HG02973 (cell line): ENCODE measurements around the gene MAG.
"Not testable (repeated sequence)": the region's sequence is repeated elsewhere in the genome, so short reads cannot be mapped to it uniquely, and the experiment has no call there.

Source experiments
- ATAC-seq: cut with Tn5 transposase; IDR thresholded peaks from one replicate; pipeline ENCODE4 v1.9.1; 2021; ENCODE audit warnings: moderate library complexity; ENCODE audit not compliant: unreplicated experiment

The MAG gene

DNA sequence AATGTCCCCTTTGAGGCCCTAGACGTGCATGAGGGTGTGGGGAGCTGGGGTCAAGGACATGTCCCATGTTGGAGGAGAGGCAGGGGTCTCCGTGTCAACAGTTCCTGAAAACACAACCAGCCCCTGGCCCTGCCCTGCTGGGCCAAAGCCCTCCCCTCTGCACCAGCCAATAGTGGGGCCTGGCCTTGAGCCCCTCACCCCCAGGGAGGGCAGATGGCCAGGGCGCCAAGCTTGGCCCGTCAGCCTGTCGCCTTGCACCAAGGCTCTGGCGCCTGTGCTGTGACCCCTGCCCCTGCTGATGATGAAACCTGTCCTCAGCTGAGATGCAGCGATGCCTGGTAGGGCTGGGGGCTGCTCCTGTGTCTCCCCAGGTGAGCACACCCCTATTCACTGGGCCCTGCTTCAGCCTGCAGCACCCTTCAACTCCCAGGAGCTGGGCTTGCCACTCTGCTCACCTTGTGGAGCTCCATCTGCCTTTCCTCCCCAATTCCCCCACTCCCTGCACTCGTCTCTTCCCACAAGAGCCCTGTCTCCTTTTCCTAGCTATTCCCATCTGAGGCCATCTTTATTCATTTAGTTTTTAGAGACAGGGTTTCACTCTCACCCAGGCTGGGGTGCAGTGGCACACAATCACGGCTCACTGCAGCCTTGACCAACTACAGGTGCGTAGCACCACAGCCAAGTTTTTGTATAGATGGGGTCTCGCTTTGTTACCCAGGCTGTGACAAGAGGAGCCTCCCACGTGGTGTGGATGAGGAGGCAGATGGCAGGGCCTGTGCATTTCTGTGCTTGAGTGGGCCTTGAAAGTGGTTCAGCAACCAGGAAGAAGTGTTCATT is 11.8 kb upstream of the MAG start:
- ATAC-seq, result no peak

DNA sequence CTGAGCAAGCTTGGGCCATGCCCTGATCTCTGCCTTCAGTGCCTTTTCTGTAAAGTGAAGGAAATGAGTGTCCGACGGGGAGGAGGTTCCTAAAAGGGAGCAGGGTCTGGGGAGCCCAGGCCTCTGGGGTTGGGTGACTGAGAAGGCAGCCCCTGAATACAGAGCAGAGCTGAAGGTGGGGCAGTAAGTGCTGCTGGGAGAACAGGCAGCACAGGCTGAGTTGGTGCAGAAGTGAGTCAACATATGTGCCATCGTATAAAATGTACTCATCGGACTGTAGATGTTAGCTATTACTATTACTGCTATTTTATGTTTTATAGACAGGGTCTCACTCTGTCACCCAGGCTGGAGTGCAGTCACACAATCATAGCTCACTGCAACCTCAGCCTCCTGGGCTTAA is 10.7 kb upstream of the MAG start:
- no peak for ATAC-seq

DNA sequence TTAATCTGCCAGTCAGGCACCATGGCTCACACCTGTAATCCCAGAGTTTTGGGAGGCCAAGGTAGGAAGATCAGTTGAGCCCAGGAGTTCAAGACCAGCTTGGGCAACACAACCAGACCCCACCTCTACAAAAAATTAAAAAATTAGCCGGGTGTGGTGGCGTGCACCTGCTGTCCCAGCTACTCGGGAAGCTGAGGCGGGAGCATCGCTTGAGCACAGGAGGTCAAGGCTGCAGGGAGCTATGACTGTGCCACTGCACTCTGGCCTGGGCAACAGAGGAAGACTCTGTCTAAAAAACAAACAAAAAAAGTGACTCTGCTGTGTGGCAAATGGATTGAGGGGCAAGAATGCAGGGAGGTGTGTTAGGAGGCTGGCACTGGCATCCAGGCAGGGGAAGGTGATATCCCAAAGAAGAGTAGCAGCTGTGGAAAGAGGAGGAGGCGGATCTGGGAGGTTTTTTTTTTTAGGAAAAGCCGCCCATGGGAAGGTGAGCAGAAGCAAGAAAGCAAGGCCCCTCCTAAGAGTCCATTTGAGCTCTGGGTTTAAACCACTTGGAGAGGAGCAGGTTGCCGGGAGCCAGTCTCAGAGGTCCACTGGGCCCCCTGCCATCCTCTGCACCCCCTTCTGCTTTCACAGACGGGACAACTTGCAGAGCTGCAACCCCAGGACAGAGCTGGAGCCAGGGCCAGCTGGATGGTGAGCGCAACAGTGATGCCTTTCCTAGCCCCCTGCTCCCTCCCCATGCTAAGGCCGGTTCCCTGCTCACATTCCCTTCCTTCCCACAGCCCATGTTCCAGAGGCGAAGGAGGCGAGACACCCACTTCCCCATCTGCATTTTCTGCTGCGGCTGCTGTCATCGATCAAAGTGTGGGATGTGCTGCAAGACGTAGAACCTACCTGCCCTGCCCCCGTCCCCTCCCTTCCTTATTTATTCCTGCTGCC is 7.5 kb upstream of the MAG start:
- ATAC-seq, result no peak

DNA sequence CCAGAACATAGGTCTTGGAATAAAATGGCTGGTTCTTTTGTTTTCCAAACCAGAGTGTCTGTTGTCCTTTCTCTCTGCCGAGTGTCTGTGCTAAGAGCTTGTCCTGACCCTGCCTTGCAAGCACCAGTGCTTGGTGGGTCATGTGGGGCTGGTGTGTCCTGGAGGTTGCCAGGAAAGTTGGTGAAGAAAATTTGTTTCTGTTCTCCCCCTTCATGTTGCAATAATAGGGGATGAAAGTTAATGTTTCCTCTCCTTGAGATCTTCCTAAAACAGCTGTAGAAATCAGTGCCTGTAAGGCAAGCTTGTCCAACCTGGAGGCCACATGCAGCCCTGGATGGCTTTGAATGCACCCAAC is 6.9 kb upstream of the MAG start:
- ATAC-seq, result no peak

DNA sequence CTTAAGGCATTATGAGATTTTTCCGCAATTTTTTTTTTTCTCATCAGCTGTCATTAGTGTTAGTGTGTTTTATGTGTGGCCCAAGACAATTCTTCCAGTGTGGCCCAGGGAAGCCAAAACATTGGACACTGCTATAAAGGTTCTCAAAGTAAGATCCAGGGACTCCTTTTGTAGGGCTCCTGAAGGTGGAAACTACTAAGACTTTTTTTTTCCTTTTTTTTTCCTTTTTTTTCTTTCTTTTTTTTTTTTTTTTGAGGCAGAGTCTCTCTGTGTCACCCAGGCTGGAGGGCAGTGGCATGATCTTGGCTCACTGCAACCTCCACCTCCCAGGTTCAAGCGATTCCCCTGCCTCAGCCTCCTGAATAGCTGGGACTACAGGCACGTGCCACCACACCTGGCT is 6.5 kb upstream of the MAG start:
- not testable (repeated sequence) for ATAC-seq

DNA sequence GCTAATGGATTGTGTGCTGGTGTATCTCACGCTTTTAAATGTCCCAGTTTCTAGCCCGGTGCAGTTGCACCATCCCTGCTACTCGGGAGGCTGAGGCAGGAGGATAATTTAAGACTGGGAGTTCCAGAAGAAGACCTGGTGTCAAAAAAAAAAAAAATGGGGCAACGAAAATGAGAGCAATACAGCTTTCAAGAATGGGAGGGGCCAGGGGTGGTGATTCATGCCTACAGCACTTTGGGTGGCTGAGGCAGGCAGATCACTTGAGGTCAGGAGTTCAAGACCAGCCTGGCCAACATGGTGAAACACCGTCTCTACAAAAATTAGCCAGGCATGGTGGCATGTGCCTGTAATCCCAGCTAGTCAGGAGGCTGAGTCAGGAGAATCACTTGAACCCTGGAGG is 5.9 kb upstream of the MAG start:
- not testable (repeated sequence) for ATAC-seq

DNA sequence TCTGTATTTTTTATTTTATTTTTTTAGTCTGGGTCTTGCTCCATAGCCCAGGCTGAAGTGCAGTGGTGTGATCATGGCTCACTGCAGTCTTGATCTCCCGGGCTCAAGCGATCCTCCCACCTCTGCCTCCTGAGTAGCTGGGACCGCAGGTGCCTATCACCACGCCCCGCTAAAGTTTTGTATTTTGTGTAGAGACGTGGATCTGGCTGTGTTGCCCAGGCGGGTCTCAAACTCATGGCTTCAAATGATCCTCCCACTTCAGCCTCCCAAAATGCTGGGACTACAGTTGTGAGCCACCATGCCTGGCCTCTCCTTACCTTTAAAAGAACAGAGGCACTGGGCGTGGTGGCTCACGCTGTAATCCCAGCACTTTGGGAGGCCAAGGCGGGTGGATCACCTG is 4.2 kb upstream of the MAG start:
- ATAC-seq, result no peak

DNA sequence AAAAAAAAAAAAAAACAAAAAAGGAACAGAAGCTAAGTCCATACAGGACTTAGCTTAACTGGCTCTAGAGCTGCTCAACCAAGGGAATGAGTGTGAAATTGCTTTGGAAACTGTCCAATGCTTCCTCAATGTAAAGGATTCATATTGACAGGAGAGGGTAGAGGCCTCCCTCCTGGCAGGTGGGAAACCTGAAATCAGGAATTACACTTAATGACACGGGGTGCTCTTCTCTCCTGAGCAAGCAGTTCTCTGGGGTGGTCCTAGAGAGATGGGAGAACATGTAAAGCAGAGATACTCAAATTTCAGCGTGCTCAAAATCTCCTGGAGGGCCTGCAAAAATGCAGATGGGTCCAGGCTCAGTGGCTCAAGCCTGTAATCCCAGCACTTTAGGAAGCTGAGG is 3.6 kb upstream of the MAG start:
- ATAC-seq, result no peak

DNA sequence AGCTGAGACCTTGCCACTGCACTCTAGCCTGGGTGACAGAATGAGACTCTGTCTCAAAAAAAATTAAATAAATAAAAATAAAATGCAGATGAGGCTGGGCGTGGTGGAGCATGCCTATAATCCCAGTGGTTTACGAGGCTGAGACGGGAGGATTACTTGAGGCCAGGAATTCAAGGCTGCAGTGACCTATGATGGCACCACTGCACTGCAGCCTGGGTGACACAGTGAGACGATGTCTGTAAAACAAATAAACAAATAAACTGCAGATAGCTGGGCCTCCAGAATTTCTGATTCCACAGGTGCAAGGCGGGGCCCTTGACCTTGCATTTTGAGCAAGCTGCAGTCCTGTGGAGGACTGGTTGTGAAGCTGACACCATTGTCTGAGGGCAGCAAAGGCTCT is 3.1 kb upstream of the MAG start:
- no peak for ATAC-seq

DNA sequence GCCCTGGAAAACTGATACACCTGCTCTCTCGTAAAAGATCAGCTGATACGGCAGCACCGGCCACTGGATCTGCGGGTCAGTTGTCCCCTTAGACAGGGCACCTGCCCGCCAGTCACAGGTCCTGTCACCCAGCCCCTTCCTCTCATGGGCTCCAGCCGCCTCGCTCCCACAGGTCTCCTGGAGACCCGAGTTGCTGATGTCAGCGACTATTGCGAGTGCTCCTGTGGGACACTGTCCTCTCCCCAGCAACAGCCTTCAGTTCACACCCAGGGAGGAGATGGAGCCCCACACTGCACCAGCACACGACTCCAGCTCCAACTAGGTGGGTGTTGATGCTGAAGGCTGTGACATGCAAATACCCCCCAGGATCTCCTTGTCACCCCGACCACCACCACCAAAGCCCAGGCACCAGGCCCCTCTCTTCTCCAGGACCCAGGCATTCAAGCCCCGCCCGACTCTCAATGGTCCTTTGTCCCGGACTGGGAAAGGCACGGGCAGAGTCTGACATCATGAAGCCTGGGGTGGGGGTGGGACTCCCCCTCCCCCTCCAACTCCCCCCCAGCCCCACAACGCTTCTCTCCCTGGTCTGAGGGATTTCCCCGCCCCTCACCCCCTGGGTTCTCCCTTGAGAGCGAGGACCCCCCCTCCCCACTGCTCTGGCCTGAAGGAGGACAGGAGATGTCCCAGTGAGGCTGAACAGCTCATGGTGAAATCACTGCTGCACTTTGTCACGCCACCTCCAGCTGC is 1.4 kb upstream of the MAG start:
- no peak for ATAC-seq

DNA sequence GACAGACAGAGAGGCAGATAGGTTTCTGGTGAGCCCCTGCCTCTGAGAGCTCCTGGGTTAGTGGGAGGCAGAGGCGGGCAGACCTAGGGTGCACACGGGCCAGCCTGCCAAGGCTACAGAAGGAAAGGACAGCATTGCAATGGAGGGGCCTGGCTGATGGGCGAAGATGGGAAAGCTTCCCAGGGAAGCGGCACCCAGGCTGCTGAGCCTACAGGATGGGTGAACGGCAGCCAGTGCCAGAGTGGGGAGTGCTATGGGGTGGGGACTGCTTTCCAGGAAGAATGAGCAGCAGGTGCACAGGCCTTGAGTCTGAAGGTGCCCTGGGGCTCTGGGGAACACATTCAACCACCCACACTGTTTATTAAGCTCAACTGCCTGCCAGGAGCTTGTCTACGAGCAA is 702 bp upstream of the MAG start:
- no peak for ATAC-seq

DNA sequence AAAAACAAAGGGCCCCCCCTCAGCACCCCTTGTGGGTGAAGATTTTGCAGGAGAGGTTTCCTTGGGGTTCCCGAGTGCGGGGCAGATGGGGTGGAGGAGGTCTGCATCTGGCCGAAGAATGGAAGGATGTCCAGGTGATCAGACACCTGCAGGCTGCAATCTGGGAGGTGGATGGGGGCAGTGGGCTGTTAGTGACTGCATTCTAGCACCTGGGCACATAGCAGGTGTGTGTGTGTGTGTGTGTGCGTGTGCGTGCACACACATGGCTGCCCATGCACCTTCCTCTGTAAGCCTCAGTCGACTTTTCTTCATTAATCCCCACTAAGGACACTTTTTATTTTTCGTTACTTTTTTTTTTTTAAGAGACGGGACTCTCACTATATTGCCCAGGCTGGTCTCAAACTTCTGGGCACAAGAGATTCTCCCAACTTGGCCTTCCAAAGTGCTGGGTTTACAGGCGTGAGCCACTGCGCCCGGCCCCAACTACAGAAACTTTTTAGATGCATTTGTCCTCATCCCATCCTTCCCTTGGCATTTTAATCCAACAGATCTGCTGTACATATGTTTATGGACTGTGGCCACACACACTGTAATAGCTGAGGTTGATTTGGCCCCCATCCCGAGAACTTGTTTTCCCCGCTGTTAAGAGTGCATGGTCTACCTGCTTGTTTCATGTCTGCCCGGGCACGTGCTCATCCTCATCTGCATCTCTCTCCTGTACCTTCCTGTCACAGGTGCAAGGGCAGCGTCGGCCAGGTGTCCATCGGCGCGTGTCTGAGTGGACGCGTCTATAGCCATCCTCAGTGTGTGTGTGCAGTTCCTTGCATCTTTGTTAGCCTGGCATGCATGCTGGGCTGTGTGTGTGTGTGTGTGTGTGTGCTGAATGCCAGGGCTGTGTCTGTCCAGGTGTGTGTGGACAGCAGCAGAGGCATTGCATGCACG is 731 bp downstream of the MAG start:
- ATAC-seq, result no peak

DNA sequence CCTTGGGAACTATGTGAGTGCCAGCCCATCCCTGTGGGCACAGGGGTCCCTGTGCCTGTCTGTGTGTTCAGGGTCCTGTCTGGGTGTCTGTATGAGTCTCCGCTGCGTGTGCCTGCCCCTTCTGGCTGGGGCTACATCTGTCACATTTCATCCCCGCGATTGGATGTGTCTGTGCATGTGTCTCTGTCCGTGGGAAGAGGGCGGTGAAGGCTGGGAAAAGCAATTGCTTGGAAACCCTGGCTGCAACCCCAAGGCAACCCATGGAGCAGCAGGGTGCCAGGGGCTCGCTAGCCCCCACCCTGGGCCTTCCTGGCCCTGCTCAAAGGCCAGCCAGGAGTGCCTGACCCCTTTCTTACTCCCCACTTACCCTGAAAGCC is 1.4 kb downstream of the MAG start:
- ATAC-seq, result no peak

DNA sequence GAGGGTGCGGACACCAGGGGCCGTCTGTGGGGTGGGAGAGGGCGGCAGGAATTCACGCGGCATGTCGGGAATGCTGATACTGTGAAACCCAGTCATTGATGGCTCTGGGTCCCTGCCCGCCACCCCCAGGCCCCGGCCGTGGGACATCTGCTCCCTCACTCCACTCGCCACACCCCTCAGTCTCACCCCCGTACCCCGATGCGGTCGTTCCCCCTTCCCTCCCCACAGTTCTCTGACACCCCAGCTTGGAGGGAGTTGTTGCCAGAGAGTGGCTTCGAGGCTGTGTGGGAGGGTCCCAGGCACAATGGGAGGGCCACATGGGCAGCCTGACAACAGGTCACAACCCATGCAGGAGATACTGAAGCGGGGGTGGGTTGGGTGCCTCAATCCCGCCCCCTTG is 1.8 kb downstream of the MAG start:
- no peak for ATAC-seq

DNA sequence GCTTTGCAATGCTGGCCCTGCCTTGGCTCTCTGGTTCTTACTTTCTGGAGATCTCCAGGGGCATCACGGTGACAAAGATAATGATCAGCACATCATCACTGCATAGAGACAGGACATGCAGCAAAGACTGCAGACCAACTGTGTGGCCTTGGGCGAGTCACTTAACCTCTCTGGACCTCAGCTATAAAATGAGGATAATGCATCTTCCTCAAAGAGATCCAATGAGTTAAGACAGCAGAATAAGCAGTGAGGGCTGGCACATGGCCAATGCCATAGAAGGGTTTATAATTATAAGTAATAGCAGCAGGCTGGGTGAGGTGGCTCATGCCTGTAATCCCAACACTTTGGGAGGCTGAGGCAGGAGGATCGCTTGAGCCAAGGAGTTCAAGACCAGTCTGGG is 2.4 kb downstream of the MAG start:
- ATAC-seq, result no peak

DNA sequence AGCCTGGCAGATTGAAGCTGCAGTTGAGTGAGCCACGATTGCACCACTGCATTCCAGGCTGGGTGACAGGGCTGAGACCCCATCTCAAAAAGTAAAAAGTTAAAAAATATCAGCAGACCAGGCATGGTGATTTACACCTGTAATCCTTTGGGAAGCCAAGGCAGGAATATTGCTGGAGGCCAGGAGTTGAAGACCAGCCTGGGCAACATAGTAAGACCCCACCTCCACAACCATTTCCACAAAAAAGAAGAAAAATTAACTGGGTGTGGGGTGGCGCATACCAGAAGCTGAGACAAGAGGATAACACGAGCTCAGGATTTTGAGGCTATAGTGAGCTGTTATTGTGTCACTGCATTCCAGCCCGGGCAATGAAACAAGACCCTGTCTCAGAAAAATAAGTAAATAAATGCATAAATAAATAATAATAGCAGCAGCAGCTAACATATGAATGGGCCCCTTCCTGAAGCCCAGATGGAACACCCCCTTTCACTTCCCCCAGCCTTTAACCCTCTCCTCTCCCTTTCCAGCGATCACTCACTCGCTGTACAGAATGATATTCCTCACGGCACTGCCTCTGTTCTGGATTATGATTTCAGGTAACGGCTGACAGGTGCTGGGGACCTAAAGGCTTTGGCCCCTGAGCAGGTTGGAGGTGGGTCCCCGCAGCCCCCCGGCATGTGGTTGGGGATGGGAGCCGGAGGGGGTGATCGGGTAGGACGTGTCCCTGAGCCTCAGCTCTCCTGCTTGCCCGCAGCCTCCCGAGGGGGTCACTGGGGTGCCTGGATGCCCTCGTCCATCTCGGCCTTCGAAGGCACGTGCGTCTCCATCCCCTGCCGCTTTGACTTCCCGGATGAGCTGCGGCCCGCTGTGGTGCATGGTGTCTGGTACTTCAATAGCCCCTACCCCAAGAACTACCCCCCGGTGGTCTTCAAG is 3.2 kb downstream of the MAG start:
- no peak for ATAC-seq

DNA sequence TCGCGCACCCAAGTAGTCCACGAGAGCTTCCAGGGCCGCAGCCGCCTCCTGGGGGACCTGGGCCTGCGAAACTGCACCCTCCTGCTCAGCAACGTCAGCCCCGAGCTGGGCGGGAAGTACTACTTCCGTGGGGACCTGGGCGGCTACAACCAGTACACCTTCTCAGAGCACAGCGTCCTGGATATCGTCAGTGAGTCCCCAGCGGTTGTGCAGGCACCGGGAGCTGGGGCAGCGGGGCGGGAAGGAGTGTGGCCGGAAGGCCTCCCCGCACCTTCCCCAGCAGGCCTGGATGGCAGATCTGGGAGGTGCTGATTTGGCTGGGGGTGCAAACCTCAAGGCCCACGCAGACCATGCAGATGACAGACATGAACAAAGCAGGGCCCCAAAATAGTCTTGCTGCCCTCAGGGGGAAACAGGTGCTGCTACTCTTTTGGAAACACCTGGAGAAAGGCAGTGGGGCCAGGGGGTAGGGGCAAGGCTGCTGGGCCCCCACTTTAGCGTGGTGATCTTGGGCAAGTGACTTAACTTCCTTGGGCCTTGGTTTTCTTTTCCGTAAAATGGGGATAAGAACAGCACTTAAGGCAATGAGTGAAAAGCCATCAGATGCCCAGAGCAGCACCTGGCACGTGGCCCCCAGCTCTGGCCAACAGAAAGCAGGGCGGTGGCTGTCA is 4.0 kb downstream of the MAG start:
- ATAC-seq, result no peak

DNA sequence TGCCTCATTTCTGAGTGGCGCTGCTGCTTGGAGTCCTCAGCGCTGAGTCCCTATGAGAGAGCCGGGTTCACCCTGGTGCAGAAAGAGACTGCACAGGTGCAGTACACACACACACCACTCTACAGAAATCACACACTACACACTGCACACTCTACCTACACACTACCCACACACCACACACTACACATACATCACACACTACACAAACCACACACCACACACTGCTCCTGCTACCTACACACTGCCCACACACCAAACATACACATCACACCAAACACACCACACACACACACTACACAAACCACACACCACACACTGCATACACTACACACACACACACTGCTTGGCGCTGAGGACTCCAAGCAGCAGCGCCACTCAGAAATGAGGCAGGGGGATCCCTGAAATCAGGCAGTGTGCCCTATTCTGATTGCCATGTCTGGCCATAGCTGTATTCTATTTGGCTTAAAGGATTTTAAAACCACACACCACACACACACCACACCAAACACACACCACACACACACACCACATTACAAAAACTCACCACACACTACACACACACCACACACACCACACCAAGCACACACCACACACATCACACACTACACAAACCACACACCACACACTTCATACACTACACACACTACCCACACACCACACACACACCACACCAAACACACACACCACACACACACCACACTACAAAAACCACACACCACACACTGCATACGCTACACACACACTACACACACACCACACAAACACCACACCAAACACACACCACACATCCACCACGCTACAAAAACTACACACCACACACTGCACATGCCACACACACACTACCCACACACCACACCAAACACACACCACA is 4.9 kb downstream of the MAG start:
- ATAC-seq, result no peak
